A549 treated with AZD2906 at 1 μM for 4 hours (cell line): ENCODE data around the gene NECAB2. TPM values are rescaled to one million over a fixed set of nuclear protein-coding genes. Genes with fewer than 3 reads are reported as not detected.

ENCODE experiments used
- total RNA-seq: library from RNA; stranded (reverse); fragments of 200-300 nt; extraction: Qiagen RNA extraction; gene quantifications from 5 replicates; pipeline ENCODE4 v1.2.3, GENCODE V29; 2022

NECAB2 gene
- 1.4 to 3.0 TPM (median 2.6 TPM) in 5 replicates for total RNA-seq

GRCh38 chr16:83967838-83968305 is at the start of gene NECAB2:
TSS of gene NECAB2 (plus strand) at chr16:83968244. CDS start at chr16:83968649, 405 bp downstream.

GRCh38 chr16:83952940-83953795 is 14.9 kb upstream of the NECAB2 start, which contains the start of gene OSGIN1:
TSS of gene OSGIN1 (plus strand) at chr16:83953240. CDS start at chr16:83957672, 4,432 bp downstream.

GRCh38 chr16:84042308-84042878 is 74.3 kb downstream of the NECAB2 start, which contains the start of gene SLC38A8:
TSS of gene SLC38A8 (minus strand) at chr16:84042795. CDS start at chr16:84042157, 638 bp downstream.

Other genes starting within 250 kb of the NECAB2 start
- 134 to 189 TPM (median 179 TPM) in 5 replicates for gene HSBP1, start 160.3 kb upstream of the NECAB2 start, total RNA-seq
- gene MLYCD, start 69.1 kb upstream of the NECAB2 start, total RNA-seq = 1.1 to 2.2 TPM (median 1.9 TPM) in 5 replicates
- 14.9 to 30.1 TPM (median 16.3 TPM) in 5 replicates for gene OSGIN1, start 15.0 kb upstream of the NECAB2 start, total RNA-seq
- gene SLC38A8, start 74.6 kb downstream of the NECAB2 start, total RNA-seq = 0.09 TPM in 1 of 5 replicates, not detected in the others
- gene MBTPS1, start 148.7 kb downstream of the NECAB2 start, total RNA-seq = 39.6 to 45.8 TPM (median 42.6 TPM) in 5 replicates
- 17.5 to 19.9 TPM (median 17.8 TPM) in 5 replicates for gene HSDL1, start 176.9 kb downstream of the NECAB2 start, total RNA-seq
- gene DNAAF1, start 177.1 kb downstream of the NECAB2 start, total RNA-seq = 0.21 to 0.48 TPM (median 0.34 TPM) in 5 replicates
- 20.2 to 32.4 TPM (median 29.6 TPM) in 5 replicates for gene TAF1C, start 218.8 kb downstream of the NECAB2 start, total RNA-seq
- gene ADAD2, start 222.9 kb downstream of the NECAB2 start, total RNA-seq = 0.05 TPM in 1 of 5 replicates, not detected in the others